ENCODE data around the gene STAT3.
"Not testable (repeated sequence)": the region's sequence is repeated elsewhere in the genome, so short reads cannot be mapped to it uniquely, and the experiment has no call there.

Gene STAT3

DNA sequence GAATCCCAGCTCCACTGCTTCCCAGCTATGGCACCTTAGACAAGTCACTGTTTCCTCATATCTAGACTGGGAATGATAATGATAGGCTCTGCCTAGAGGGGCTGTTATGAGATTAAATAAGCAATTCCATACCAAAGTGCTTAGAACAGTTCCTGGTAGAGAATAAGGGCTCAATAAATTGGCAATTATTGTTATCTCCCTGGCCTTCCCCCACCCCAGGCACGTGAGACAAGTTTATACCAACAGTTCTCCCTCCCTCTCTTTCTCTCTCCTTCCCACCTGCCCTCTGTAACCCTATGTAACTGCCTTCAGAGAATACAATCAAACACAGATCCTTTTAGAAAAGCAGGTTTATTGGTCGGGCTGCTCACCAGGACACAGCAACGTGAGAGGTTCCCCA, 13.9 kb upstream of the STAT3 start:
- no peak overlapping the region; the same call in 1 of the 2 replicates for H3K9ac ChIP-seq (ENCODE audit: low read depth, low read length)
- H3K4me1 ChIP-seq (ENCODE audit: insufficient read depth, low read length) = peaks cover 31% of the 10 kb centered on the region
- 0 out of 2 replicates have a peak, but pooled peaks cover 3% of the 10 kb centered on the region for H3K36me3 ChIP-seq (ENCODE audit: insufficient read depth, low read length)
- H3K9me3 ChIP-seq (ENCODE audit: control insufficient read depth, insufficient read depth, low read length) = no peaks in the 10 kb centered on the region

DNA sequence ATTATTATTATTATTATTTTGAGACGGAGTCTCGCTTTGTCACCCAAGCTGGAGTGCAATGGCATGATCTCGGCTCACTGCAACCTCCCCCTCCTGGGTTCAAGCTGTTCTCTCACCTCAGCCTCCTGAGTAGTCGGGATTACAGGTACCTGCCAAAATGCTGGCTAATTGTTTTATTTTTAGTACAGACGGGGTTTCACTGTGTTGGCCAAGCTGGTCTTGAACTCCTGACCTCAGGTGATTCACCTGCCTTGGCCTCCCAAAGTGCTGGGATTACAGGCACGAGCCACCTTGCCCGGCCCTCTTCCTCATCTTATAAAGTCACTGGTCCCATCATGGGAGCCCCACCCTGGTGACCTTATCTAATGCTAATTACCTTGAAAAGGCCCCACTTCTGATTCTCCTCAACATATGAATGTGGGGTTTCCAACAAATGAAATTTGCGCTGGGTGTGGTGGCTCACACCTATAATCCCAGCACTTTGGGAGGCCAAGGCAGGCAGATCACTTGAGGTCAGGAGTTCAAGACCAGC, 12.7 kb upstream of the STAT3 start:
- not testable (repeated sequence) for H3K9me3 ChIP-seq (ENCODE audit: control insufficient read depth, insufficient read depth, low read length); H3K36me3 ChIP-seq (ENCODE audit: insufficient read depth, low read length); H3K9ac ChIP-seq (ENCODE audit: low read depth, low read length)
- peaks cover 25% of the 10 kb centered on the region for H3K4me1 ChIP-seq (ENCODE audit: insufficient read depth, low read length)

DNA sequence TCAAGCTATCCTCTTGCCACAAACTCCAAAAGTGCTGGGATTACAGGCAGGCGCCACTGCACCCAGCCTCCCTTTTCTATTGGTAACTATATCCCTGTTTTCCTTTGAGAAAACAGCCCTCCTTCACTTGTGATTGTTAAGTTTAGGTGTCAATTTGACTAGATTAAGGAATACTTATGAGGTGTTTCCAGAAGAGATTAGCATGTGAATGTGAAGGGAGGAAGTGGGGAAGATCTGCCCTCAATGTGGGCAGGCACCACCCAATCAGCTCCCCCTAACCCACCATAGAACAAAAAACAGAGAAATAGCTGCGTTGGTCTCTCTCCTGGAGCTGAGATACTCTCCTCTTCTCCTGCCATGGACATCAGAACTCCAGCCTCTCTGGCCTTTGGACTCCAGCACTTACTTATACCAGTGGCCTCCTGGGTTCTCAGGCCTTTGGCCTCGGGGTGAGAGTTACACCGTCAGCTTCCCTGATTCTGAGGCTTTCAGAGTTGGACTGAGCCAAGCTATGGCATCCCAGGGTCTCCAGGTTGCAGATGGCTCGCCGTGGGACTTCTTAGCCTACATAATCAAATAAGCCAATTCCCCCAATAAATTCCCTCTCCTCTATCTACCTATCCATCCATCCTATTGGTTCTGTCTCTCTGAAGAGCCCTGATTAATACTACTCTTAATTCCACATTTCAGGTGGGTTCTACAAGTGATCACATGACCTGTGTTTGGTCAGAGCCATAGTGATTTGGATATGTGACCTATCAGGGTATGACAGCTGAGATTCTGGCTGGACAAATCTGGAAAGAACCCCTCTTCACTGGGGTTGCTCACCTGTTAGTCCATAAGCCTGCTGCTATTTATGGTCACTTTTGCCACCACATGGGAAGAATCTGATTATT, 12.0 kb upstream of the STAT3 start:
- Histone ChIP-seq H3K36me3 (ENCODE audit: insufficient read depth, low read length) (0 out of 2 replicates have a peak, but pooled peaks cover 3% of the 10 kb centered on the region), H3K9ac (ENCODE audit: low read depth, low read length) (no peak overlapping the region), H3K9me3 (ENCODE audit: control insufficient read depth, insufficient read depth, low read length) (no peaks in the 10 kb centered on the region), H3K4me1 (ENCODE audit: insufficient read depth, low read length) (peaks cover 25% of the 10 kb centered on the region)

DNA sequence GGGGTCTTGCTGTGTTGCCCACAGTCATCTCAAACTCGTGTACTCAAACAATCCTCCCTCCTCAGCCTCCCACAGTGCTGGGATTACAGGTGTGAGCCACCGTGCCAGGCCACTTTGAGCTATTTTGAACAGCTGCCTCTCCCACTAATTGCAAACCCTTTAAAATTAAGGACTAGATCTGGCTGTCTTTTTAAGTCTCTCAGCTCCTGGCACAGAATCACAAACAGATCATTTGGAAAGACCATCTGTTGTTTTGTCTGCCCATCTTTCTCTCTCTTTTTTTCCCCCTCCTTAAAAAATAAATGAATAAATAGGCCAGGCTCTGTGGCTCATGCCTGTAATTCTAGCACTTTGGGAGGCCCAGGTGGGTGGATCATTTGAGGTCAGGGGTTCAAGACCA, 10.9 kb upstream of the STAT3 start:
- Histone ChIP-seq H3K9ac (ENCODE audit: low read depth, low read length) (no peak overlapping the region), H3K4me1 (ENCODE audit: insufficient read depth, low read length) (peaks cover 25% of the 10 kb centered on the region), H3K9me3 (ENCODE audit: control insufficient read depth, insufficient read depth, low read length) (no peaks in the 10 kb centered on the region), H3K36me3 (ENCODE audit: insufficient read depth, low read length) (no peaks in the 10 kb centered on the region)

DNA sequence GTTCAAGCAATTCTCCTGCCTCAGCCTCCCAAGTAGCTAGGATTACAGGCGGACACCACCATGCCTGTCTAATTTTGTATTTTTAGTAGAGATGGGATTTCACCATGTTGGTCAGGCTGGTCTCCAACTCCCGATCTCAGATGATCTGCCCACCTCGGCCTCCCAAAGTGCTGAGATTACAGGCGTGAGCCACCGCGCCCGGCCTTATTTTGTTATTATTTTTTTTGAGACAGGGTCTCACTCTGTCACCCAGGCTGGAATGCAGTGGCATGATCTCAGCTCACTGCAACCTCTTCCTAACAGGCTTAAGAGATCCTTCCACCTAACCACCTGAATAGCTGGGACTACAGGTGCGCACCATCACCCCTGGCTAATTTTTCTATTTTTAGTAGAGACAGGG, 7.4 kb upstream of the STAT3 start:
- H3K4me1 ChIP-seq (ENCODE audit: insufficient read depth, low read length) = peaks cover 12% of the 10 kb centered on the region; the same call in 1 of the 2 replicates
- H3K9me3 ChIP-seq (ENCODE audit: control insufficient read depth, insufficient read depth, low read length); H3K9ac ChIP-seq (ENCODE audit: low read depth, low read length); H3K36me3 ChIP-seq (ENCODE audit: insufficient read depth, low read length): not testable (repeated sequence)

DNA sequence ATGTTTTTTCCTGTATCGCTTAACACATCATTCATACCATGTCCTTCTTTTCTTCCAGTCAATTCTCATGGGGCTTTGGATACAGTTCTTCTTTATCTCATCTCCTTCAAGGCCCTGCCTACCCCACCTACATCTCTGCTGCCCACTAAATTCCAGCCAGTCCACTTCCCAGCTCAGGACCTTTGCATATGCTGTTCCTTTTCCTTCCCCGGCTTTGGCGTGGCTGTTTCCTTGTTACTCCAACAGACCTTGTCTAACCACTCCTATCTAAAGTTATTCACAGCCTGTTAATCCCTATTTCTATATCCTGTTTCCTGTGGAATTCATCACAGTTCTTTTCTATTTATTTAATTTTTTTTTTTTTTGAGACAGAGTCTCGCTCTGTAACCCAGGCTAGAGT, 6.6 kb upstream of the STAT3 start:
- Histone ChIP-seq H3K9ac (ENCODE audit: low read depth, low read length) (no peak overlapping the region), H3K9me3 (ENCODE audit: control insufficient read depth, insufficient read depth, low read length) (no peaks in the 10 kb centered on the region), H3K4me1 (ENCODE audit: insufficient read depth, low read length) (peaks cover 4% of the 10 kb centered on the region; the same call in 1 of the 2 replicates), H3K36me3 (ENCODE audit: insufficient read depth, low read length) (no peaks in the 10 kb centered on the region)

DNA sequence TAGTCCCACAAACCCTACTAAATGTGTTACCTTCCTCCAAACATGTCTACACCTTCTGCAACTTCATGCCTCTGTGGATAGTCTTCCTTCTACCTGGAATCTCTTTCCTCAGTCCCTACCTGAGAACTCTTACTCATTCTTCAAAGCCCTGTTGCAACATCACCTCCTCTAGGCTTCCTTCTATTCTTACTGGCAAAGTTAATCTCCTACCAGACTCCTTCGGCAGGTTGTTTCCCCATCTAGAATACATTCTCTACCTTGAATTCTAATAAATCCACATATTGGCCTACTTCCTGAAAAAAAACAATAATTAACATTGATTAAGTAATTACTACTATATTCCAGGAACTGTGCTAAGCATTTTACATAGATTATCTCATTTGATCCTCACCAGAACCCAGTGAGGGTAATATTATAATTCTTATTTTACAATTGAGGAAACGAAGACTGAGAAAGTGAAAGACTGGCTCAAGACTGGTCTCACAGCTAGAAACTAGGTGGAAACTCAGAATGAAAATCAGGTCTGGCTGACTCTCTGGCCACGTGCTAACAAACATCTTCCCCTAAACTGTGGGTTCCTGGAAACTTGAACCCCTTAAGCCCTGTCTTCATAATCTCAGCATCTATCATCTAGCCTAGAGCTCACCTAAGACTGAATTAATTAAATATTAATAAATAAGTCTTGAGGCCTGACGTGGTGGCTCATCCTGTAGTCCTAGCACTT, 4.6 kb upstream of the STAT3 start:
- no peaks in the 10 kb centered on the region for H3K36me3 ChIP-seq (ENCODE audit: insufficient read depth, low read length)
- no peak overlapping the region for H3K9ac ChIP-seq (ENCODE audit: low read depth, low read length)
- no peaks in the 10 kb centered on the region for H3K4me1 ChIP-seq (ENCODE audit: insufficient read depth, low read length)
- H3K9me3 ChIP-seq (ENCODE audit: control insufficient read depth, insufficient read depth, low read length) = no peaks in the 10 kb centered on the region

DNA sequence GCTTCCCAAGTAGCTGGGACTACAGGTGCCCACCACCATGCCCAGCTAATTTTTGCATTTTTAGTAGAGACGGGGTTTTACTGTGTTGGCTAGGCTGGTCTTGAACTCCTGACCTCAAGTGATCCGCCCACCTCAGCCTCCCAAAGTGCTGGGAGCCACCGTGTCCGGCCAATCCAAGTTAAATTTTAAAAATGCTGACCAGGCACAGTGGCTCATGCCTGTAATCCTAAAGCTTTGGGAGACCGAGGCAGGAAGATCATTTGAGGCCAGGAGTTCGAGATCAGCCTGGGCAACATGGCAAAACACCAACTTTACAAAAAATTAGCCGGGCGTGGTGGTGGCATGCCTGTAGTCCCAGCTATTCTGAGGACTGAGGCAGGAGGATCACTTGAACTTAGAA, 3.2 kb upstream of the STAT3 start:
- H3K4me1 ChIP-seq (ENCODE audit: insufficient read depth, low read length); H3K36me3 ChIP-seq (ENCODE audit: insufficient read depth, low read length); H3K9me3 ChIP-seq (ENCODE audit: control insufficient read depth, insufficient read depth, low read length); H3K9ac ChIP-seq (ENCODE audit: low read depth, low read length): not testable (repeated sequence)

DNA sequence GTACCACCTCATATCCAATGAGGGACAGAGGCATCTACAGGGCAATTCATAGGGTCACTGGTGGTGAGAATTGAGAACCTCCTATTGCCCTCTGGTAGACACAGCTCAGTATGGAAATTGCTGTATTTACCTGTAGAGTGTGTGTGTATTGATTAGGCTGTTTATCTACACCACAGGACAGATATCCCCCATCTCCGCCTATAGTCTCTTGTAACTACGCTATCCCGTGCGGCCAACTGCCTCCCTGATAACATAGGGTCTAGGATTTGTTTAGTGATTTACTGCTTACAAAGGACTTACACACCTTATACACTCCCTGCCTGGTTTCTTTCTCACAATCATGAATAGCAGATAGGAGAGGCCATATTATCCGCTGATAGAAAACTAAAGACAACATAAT, 1.7 kb upstream of the STAT3 start:
- Histone ChIP-seq H3K36me3 (ENCODE audit: insufficient read depth, low read length) (no peaks in the 10 kb centered on the region), H3K9ac (ENCODE audit: low read depth, low read length) (no peak overlapping the region), H3K4me1 (ENCODE audit: insufficient read depth, low read length) (peaks cover 10% of the 10 kb centered on the region), H3K9me3 (ENCODE audit: control insufficient read depth, insufficient read depth, low read length) (no peaks in the 10 kb centered on the region)

DNA sequence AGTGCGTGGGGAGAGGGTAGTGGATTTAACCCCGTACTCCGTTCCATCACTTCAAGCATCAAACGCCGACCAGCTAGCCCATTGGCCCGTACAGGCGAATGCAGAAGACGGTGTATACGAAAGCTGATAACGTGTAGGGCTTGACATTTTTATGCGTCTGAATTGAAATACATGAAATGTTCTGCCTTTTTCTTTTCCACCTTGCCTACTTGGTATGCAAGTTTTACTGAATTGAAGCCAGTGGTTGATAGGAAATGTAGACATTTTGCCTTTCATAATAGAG, 834 bp upstream of the STAT3 start:
- H3K36me3 ChIP-seq (ENCODE audit: insufficient read depth, low read length) = no peaks in the 10 kb centered on the region
- peak overlapping the region; percentile 73 for H3K9ac ChIP-seq (ENCODE audit: low read depth, low read length)
- no peaks in the 10 kb centered on the region for H3K9me3 ChIP-seq (ENCODE audit: control insufficient read depth, insufficient read depth, low read length)
- H3K4me1 ChIP-seq (ENCODE audit: insufficient read depth, low read length) = peaks cover 10% of the 10 kb centered on the region

DNA sequence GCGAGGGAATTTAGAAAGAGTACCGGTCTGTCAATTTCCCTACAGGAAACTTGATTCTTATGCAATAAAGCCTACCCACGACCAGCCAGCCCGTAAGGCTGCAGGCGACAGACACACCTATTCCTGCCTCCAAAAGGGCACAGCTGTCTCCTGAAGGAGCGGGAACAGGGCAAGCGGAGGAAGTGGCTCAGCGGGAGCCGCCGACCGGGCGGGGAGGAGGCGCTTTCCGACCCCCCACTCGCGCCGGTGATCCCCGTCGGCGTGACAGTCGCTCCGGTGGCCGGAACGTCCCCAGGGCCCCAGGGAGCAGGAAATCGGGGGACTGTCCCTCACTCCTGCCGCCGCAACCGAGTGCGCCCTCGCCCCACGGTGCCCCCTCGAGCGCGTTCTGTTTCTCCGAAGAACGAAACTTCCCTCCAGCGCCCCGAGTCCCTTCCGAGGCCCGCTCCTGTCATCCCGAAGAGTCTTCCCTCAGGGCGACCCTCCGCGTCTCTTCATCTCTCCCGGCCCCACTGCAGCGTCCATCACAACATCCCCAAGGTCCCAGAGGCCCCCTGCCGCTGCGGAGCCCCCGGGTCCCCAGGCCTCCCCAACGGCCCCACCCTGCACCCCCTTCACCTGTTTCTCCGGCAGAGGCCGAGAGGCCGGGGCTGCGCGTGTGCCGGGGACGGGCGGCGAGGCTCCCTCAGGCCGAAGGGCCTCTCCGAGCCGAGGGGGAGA, 421 bp downstream of the STAT3 start:
- no peaks in the 10 kb centered on the region for H3K36me3 ChIP-seq (ENCODE audit: insufficient read depth, low read length)
- peak overlapping the region; percentile 59 for H3K9ac ChIP-seq (ENCODE audit: low read depth, low read length)
- no peaks in the 10 kb centered on the region for H3K9me3 ChIP-seq (ENCODE audit: control insufficient read depth, insufficient read depth, low read length)
- peaks cover 10% of the 10 kb centered on the region for H3K4me1 ChIP-seq (ENCODE audit: insufficient read depth, low read length)

DNA sequence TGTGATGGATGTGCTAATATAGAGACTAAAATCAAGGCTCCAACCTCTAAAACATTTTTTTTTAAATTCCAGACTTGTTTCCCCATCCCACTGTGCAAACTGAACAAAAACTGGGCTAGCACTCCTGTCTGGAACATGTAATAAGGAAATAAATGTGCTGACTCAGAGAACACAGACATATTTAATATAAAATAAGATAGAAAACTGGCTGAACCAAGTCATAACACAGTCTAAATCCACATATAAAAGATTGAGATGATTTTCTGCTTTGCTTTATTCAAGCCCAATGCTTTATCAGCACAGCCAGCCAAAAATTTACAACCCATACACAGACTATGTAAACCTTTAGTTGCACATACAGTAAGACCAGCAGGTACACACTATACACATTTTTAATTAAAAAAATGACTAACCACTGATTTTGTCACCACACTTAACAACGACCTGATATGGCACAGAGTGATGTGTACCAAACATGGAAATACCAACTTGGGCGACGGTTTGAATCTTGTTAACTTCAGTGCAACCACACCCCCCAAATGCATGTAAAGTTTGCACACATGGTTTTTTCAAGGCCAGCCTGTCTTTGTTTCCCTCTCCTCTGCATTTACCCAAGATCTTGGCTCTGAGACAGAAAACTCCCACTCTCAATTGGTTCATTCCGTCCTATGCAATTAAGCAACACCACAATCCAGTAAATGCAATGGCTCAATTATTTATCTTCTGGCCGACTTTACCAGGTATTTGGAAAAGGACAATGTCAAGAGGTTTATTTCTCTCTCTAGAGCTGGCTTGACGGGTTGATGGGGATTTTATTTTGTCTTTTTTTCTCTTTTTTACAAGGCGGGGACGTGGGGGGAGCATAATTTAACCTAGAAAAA, 1.2 kb downstream of the STAT3 start:
- Histone ChIP-seq H3K9me3 (ENCODE audit: control insufficient read depth, insufficient read depth, low read length) (no peaks in the 10 kb centered on the region), H3K4me1 (ENCODE audit: insufficient read depth, low read length) (peaks cover 10% of the 10 kb centered on the region)

DNA sequence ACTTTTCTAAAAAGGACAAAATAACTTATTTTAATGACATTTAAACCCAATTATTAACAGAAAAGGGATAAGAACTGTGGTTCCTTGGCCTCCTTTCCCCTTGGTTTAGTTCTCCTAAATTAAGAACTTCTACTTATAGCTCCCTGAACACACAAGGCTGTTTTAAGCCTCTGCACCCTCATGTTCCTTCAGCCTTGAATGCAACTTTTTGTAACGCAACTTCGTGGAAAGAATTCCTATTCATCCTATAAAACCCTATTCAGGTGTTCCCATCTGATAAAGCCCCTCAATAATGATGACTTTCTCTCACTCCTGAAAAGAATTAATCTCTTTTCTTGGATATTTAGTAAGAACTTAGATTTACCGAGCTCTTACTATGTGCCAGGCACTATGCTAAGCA, 6.3 kb downstream of the STAT3 start:
- H3K9ac ChIP-seq (ENCODE audit: low read depth, low read length) = no peak overlapping the region
- H3K36me3 ChIP-seq (ENCODE audit: insufficient read depth, low read length) = no peaks in the 10 kb centered on the region
- H3K9me3 ChIP-seq (ENCODE audit: control insufficient read depth, insufficient read depth, low read length) = no peaks in the 10 kb centered on the region
- peaks cover 20% of the 10 kb centered on the region for H3K4me1 ChIP-seq (ENCODE audit: insufficient read depth, low read length)

More for the DNA sequence above, 1.2 kb downstream of the STAT3 start:
- Histone ChIP-seq H3K9ac (ENCODE audit: low read depth, low read length) (peak overlapping the region; percentile 59), H3K36me3 (ENCODE audit: insufficient read depth, low read length) (no peaks in the 10 kb centered on the region)

DNA sequence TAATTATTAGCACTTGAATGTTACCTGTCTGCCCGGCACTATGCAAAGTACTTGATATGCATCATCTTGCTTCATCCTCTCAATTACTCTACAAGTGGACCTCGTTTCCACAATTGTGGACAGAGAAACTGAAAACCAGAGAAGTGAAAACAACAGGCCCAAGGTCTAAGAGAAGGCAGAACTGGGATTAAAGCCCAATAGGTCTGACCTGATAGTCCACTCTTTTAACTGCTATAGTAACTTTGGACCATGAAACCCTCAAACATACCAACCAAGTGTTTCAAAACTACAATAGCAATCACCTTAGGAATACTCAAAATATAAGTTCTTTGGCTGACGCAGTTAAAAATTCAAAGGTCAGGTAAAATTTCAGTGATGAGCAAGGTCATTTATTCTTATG, 7.3 kb downstream of the STAT3 start:
- H3K9ac ChIP-seq (ENCODE audit: low read depth, low read length) = no peak overlapping the region
- H3K4me1 ChIP-seq (ENCODE audit: insufficient read depth, low read length) = peaks cover 13% of the 10 kb centered on the region
- H3K9me3 ChIP-seq (ENCODE audit: control insufficient read depth, insufficient read depth, low read length) = no peaks in the 10 kb centered on the region
- H3K36me3 ChIP-seq (ENCODE audit: insufficient read depth, low read length) = no peaks in the 10 kb centered on the region
